ENCODE results near the gene OR2J2.
"Not testable (repeated sequence)": the region's sequence is repeated elsewhere in the genome, so short reads cannot be mapped to it uniquely, and the experiment has no call there.

OR2J2 gene

DNA sequence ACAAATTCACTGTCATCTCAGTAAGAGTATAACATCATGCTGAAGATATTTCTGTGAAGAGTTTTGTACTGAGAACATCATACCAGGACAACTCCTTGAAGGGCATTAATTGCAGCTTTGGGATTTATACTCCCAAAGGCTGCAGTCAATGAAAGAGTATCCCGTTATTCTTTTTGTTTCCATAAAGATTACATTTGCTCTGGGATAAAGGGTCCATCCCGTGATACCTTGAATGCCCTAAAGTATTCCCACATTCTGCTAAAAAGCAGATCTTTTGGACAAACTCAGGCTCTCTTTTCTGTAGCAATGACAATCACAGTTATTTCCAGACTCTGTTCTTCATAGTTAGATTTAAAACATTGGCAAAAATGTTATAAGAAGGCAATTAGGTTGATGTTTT lies at the start of gene OR2J2:
Gene OR2J2 (plus strand): TSS at position 301 of the 400 bp plus-strand sequence. CDS start 2,729 bp downstream, outside the sequence.
- not testable (repeated sequence) for DNase-seq

- DNase-seq: no peak
Observed at GRCh38 chr6:29129326-29130012, 41.2 kb upstream of the OR2J2 start.

GRCh38 chr6:29130644-29131043 lies 40.1 kb upstream of the OR2J2 start:
- DNase-seq: no peak

DNA sequence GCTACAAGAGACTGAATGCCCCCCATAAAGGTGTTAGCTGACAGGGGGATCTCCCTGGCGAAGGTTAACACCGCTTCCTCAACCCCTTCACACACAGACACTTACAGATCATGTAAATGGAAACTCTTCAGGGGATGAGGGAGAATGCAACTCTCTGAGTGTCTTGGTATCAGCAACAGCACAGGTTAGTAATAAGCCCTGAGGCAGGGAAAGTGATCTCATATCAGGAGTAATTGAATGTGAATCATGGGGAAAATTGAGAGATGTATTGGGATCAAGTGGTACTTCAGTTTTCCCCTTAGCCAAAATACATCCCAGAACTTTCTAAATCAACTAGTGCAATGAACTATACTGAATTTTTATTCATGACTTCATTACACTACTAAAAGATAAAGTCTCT lies 39.0 kb upstream of the OR2J2 start:
- DNase-seq: no peak

DNA sequence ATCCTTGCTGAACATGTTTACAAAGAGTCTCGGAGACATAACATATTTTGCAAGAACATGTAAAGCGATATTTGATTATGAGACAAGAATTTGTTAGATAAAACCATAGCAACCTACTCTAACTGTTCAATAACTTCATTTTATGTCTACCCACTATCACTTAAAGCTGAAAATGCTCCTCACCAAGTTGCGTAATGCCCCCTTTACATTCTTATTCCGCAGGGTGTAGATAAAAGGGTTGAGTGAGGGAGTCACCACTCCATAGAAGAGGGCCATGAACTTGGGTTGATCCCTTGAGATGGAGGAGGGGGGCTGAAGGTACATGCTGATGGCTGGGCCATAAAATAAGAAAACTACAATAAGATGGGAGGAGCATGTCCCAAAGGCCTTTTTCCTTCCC lies 33.0 kb upstream of the OR2J2 start:
- no peak for DNase-seq

- no peak for DNase-seq
Observed at GRCh38 chr6:29141606-29142005, 29.1 kb upstream of the OR2J2 start.

DNA sequence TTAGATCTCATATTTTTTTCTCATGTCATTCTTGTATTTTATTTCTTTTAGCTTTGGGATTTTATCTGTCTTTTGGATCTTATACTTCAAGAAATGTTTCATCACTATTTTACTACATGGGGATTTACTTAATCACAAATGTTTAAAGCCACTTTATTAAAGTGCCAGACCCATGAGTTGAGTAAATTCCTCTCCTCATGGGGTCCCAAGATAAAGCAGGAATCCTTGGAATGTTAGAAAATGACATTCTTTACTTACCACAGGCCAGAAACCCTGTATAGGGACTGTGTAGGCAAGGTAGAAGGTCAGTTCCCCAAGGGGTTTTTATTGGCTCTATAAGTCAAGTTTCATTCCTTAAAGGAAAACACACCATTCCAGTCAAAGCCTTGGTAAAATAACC lies 28.4 kb upstream of the OR2J2 start:
- DNase-seq: no peak

- DNase-seq: no peak
Observed at GRCh38 chr6:29146179-29146578, 24.5 kb upstream of the OR2J2 start.

- no peak for DNase-seq
Observed at GRCh38 chr6:29147074-29147473, 23.6 kb upstream of the OR2J2 start.

DNA sequence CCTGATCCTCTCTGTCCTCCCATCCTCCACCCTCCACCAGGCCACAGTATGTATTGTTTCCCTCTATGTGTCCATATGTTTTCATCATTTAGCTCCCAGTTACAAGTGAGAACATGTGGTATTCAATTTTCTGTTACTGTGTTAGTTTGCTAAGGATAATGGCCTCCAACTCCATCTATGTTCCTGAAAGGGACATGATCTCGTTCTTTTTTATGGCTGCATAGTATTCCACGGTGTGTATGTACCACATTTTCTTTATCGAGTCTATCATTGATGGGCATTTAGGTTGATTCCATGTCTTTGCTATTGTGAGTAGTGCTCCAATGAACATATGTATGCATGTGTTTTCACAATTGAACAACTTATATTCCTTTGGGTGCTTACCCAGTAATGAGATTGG lies 21.3 kb upstream of the OR2J2 start:
- DNase-seq: not testable (repeated sequence)

DNA sequence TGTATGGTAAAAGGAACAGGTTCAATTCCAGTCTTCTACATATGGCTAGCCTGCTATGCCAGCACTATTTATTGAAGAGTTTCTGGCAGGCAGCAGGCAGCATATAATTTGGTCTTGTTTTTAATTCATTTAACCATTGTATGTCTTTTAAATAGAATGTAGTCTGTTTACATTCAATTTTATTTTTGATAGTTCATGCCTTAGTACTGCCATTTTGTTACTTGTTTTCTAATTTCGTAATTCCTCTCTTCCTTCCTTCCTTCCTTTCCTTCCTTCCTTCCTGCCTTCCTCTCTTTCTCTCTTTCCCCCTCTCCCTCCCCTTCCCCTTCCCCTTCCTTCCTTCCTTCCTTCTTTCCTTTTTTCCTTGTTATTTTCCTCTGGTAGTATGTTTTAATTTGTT lies 17.6 kb upstream of the OR2J2 start:
- DNase-seq: no peak

DNA sequence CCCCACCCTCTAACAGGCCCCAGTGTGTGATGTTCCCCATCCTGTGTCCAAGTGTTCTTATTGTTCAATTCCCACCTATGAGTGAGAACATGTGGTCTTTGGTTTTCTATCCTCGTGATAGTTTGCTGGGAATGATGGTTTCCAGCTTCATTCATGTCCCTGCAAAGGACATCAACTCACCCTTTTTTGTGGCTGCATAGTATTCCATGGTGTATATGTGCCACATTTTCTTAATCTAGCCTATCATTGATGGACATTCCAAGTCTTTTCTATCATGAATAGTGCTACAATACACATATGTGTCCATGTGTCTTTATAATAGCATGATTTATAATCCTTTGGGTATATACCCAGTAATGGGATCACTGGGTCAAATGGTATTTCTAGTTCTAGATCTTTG lies 15.5 kb upstream of the OR2J2 start:
- not testable (repeated sequence) for DNase-seq

DNA sequence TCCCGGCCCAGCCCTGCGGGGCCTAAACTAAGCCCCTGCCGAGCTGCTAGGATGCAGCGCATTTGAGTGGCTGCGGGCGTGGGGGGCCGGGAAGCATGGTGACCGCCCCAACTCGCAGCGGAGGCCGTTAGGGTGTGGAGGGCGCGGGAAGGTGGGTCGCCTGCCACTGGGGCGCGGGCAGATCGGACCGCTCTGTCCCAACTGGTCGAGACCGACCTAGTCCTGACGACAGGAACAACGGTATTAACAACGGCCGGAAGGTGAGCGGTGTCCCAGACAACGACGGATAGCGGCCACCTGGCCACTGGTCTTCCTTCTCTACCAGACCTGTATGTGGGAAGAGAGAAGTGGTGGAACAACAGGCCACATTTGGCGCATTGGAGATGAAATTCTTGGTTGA lies 10.8 kb upstream of the OR2J2 start:
- not testable (repeated sequence) for DNase-seq

- not testable (repeated sequence) for DNase-seq
Observed at GRCh38 chr6:29165571-29165970, 5.1 kb upstream of the OR2J2 start.

GRCh38 chr6:29171736-29172135 lies 1.0 kb downstream of the OR2J2 start:
- DNase-seq: no peak

GRCh38 chr6:29183594-29183993 lies 12.9 kb downstream of the OR2J2 start:
- DNase-seq: no peak

- DNase-seq: not testable (repeated sequence)
Observed at GRCh38 chr6:29188659-29189058, 18.0 kb downstream of the OR2J2 start.

DNA sequence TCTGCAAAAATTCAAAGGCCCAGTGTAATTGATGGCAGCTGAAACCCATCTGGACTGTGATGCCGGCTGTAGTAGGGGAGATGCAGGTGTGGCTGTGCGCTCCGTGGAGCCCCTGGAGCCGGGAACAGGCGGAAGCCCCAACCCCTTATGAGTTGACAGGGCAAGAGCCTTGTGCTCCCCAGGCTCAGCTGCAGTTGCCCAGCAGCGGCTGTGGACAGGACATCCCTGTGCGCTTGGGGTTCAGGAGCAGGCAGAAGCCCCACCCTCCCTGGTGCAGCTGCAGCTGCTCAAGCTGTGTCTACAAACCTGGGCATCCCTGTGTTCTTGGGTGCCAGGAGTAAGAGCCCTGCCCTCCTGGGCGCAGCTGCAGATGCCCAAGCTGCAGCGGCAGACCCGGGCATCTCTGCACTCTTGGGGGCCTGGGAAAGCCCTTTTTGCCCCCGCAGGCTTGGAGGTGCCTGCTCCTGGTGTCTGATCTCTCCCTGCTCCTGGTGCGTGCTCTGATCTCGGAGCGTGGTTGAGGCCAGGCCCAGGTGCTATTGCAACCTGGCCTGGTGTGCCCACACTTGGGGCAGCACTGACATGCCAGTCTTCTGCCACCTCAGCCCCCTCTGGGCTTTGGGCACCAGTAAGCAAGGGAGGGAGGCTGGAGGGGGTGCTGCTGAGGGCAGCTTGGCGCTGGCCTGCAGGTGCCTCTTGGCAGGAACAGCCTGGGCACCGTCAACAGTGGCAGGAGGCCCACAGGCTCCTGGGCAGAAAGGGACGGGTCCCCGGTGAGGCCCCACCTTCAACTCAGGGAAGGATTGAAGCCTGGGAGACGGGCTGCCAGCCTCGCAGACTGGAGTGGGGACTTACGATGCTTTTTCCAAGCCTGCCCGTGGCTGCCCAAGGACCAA lies 30.3 kb downstream of the OR2J2 start:
- no peak for DNase-seq

- no peak for DNase-seq
Observed at GRCh38 chr6:29201966-29202365, 31.3 kb downstream of the OR2J2 start.

- DNase-seq: no peak
Observed at GRCh38 chr6:29211488-29211887, 40.8 kb downstream of the OR2J2 start.

DNA sequence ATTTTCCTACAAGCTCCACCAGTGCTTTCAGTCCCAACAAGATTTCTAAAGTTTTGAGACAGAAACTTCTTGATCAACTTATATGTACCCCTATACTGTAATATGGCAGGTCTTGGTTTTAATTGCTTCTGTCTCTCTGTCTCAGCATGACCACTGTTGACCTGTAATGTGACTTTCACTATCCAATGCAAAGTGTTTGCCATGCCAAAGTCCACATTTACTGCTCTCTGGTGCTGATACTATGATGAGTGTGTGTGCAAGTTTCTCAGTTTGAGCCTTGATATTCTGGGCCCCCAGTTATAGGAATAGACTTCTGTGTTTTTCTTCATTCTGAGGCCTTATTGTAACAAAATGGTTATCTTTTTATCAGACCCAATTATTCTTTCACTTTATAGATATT lies 45.8 kb downstream of the OR2J2 start:
- no peak for DNase-seq

GRCh38 chr6:29217242-29217641 lies 46.5 kb downstream of the OR2J2 start:
- not testable (repeated sequence) for DNase-seq

- DNase-seq: not testable (repeated sequence)
Observed at GRCh38 chr6:29218056-29218455, 47.3 kb downstream of the OR2J2 start.

All from amniotic stem cell (primary cell).